Stimulated activated CD8-positive, alpha-beta memory T cell treated with anti-CD3 and anti-CD28 coated beads, Interleukin-2, amount 100 ng/mL, for 48 hours (primary cell): ENCODE results near the gene DLG2.

Experiments
- DNase-seq, 2 donors: peaks; one replicate each; pipeline ENCODE4 v3.0.0-alpha.2; 2020; ENCODE audit warnings: low read depth in 2 of 2

Gene DLG2

GRCh38 chr11:85558411-85558810, 68.7 kb downstream of the DLG2 start:
- no peak for DNase-seq

GRCh38 chr11:85551881-85552280, 75.3 kb downstream of the DLG2 start:
- no peak for DNase-seq

GRCh38 chr11:85541683-85542082, 85.5 kb downstream of the DLG2 start:
- DNase-seq, result no peak

- DNase-seq, result no peak
These were observed 86.4 kb downstream of the DLG2 start for GRCh38 chr11:85540635-85541205.

- no peak for DNase-seq
These were observed 87.0 kb downstream of the DLG2 start for GRCh38 chr11:85540181-85540580.

- DNase-seq, result no peak
These were observed 87.4 kb downstream of the DLG2 start for GRCh38 chr11:85539740-85540139.

GRCh38 chr11:85539029-85539689, 88.0 kb downstream of the DLG2 start:
- DNase-seq, result no peak

GRCh38 chr11:85536438-85536837, 90.7 kb downstream of the DLG2 start:
- no peak for DNase-seq

- no peak for DNase-seq
These were observed 92.3 kb downstream of the DLG2 start for GRCh38 chr11:85534806-85535205.

GRCh38 chr11:85531191-85531897, 95.8 kb downstream of the DLG2 start:
- DNase-seq, result no peak

GRCh38 chr11:85530634-85531033, 96.5 kb downstream of the DLG2 start:
- DNase-seq, result no peak

GRCh38 chr11:85526564-85526963, 100.6 kb downstream of the DLG2 start:
- DNase-seq, result no peak

- DNase-seq, result no peak
These were observed 101.5 kb downstream of the DLG2 start for GRCh38 chr11:85525686-85526085.

- DNase-seq, result no peak
These were observed 109.9 kb downstream of the DLG2 start for GRCh38 chr11:85517272-85517671.

- no peak for DNase-seq
These were observed 131.2 kb downstream of the DLG2 start for GRCh38 chr11:85495918-85496317.

- no peak for DNase-seq
These were observed 132.7 kb downstream of the DLG2 start for GRCh38 chr11:85494396-85494795.

- no peak for DNase-seq
These were observed 141.2 kb downstream of the DLG2 start for GRCh38 chr11:85485902-85486301.

GRCh38 chr11:85483861-85484260, 143.3 kb downstream of the DLG2 start:
- DNase-seq, result no peak

- no peak for DNase-seq
These were observed 145.3 kb downstream of the DLG2 start for GRCh38 chr11:85481862-85482261.

GRCh38 chr11:85475660-85476517, 151.3 kb downstream of the DLG2 start:
- no peak for DNase-seq

- DNase-seq, result no peak
These were observed 154.2 kb downstream of the DLG2 start for GRCh38 chr11:85472953-85473352.

GRCh38 chr11:85464283-85464682, 162.9 kb downstream of the DLG2 start:
- DNase-seq, result no peak
